ENCODE results near the gene TFB1M. TPM values are rescaled to one million over a fixed set of nuclear protein-coding genes. Genes with fewer than 3 reads are reported as not detected.
A peak's percentile ranks its signal among the peaks of the same experiment; 100 is the strongest.

Gene TFB1M
- total RNA-seq, 1 donor from 2014 or later = 25.4 TPM

DNA sequence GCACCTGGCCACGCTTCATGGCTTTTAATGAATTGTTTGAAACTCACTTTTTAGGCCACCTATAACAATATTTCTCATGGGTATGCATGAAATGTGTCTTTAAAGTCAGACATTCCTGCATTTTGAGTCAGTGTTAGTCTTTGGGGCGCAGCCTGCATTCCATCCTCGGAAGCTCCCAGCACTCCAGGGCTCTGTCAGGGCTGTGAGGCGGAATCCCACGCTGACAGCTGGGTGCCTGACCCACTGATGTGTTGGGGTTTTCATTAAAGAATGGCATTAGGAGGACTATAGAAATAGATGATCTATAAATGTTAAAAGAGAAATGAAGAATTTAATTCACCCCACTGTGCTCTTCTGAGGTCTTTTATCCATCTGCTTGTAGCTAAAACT, 66.7 kb downstream of the TFB1M start:
- Mint-ChIP-seq H3K27ac (peak overlapping the region; percentile 95), H3K27me3 (no peaks in the 10 kb centered on the region), H3K4me1 (ENCODE audit: unreplicated experiment) (peaks cover 5% of the 10 kb centered on the region), H3K4me3 (peak overlapping the region; percentile 65), H3K36me3 (peaks cover 9% of the 10 kb centered on the region), H3K9me3 (no peaks in the 10 kb centered on the region)
- TF ChIP-seq, protein P1, sequence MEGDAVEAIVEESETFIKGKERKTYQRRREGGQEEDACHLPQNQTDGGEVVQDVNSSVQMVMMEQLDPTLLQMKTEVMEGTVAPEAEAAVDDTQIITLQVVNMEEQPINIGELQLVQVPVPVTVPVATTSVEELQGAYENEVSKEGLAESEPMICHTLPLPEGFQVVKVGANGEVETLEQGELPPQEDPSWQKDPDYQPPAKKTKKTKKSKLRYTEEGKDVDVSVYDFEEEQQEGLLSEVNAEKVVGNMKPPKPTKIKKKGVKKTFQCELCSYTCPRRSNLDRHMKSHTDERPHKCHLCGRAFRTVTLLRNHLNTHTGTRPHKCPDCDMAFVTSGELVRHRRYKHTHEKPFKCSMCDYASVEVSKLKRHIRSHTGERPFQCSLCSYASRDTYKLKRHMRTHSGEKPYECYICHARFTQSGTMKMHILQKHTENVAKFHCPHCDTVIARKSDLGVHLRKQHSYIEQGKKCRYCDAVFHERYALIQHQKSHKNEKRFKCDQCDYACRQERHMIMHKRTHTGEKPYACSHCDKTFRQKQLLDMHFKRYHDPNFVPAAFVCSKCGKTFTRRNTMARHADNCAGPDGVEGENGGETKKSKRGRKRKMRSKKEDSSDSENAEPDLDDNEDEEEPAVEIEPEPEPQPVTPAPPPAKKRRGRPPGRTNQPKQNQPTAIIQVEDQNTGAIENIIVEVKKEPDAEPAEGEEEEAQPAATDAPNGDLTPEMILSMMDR (conservative IDR thresholded peaks at IDR 0.05) = no peak
- no peak for DNase-seq (ENCODE audit: extremely low spot score, unreplicated experiment)

DNA sequence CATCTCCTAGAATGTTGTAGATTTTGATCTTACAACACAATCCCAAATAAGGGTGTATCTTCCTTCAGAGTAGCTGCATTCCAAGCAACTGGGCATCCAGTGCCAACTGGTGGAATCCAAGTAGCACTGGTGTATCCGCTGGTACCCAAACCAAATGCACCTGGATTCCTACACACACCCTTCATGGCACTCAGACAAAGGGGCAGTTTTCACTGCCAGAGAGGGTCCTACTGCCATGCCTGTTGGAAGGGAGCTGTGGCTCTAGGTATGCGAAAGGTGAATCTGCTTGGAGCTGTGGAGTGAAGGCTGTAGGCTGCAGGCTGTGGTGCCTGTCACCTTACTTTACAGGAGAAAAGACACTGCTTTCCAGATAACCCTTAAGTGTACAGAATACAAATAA, 67.5 kb downstream of the TFB1M start:
- H3K4me3 Mint-ChIP-seq = no peak overlapping the region
- no peaks in the 10 kb centered on the region for H3K27me3 Mint-ChIP-seq
- peaks cover 5% of the 10 kb centered on the region for H3K4me1 Mint-ChIP-seq (ENCODE audit: unreplicated experiment)
- H3K9me3 Mint-ChIP-seq = no peaks in the 10 kb centered on the region
- H3K36me3 Mint-ChIP-seq = peaks cover 13% of the 10 kb centered on the region
- H3K27ac Mint-ChIP-seq = peak overlapping the region; percentile 95
- TF ChIP-seq, protein P1 (conservative IDR thresholded peaks at IDR 0.05) = no peak
- DNase-seq (ENCODE audit: extremely low spot score, unreplicated experiment) = no peak

DNA sequence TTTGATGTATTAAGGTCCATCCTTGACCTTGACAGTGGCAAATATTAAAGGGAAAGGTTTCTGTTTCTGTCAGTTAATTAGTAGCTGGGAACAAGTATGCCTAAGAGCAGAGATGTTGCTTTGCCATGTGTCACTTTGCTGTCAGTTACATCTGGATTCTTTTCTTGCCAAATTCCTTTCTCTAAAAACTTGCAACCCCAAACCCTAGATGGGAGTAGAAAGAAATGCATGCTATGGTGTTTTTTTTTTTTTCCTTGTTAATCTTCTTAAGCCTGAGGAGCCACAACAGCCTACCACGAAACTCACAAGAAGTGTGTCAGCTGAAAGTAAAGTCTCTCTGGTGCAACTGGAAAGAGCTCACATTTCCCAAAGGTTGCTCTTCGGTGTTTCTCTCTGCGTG, 68.5 kb downstream of the TFB1M start:
- Mint-ChIP-seq H3K4me1 (ENCODE audit: unreplicated experiment) (peaks cover 5% of the 10 kb centered on the region), H3K4me3 (no peak overlapping the region), H3K27ac (peak overlapping the region; percentile 26), H3K9me3 (no peaks in the 10 kb centered on the region), H3K27me3 (no peaks in the 10 kb centered on the region), H3K36me3 (peaks cover 19% of the 10 kb centered on the region)
- DNase-seq (ENCODE audit: extremely low spot score, unreplicated experiment) = no peak
- TF ChIP-seq, protein P1 (conservative IDR thresholded peaks at IDR 0.05) = no peak

DNA sequence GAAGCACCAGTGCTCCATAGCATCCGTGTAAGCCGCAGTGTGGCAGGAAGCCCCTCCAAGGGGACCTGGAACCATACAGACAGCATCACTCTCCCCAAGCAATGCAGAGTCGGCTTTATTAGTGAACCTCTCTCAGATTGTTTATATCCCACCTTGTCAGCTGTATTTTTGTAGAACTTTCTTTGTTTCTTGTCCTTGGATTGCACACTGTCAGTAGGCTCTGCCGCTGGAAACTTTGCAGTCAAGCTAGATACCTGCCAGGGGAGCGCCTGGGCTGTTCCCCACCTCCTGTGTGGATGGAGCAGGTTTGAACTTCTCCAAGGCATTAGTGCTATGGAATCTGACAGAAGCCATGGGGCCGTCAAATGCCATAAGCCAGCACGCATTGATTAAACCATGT, 69.1 kb downstream of the TFB1M start:
- Mint-ChIP-seq H3K4me3 (no peak overlapping the region), H3K9me3 (no peaks in the 10 kb centered on the region), H3K27ac (no peak overlapping the region), H3K4me1 (ENCODE audit: unreplicated experiment) (peaks cover 5% of the 10 kb centered on the region), H3K27me3 (no peaks in the 10 kb centered on the region), H3K36me3 (peaks cover 25% of the 10 kb centered on the region)
- TF ChIP-seq, protein P1 (conservative IDR thresholded peaks at IDR 0.05) = no peak
- no peak for DNase-seq (ENCODE audit: extremely low spot score, unreplicated experiment)

DNA sequence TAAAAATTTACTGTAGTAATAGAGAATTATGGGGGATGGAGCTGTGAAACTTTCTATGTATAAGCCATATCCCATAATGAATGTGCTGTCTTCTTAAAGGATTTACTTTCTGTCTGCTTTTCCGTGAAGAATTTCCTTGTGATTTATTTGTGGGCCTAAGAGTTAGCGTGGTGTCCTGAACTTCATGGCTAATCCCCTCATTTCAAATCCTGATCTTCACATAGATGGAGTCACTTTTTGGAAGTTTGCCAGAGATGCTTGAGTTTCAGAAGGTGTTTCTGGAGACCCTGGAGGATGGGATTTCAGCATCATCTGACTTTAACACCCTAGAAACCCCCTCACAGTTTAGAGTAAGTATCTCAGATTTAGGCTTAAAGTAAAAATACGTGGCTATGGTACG, 69.8 kb downstream of the TFB1M start:
- TF ChIP-seq, protein P1 (conservative IDR thresholded peaks at IDR 0.05) = no peak
- H3K27me3 Mint-ChIP-seq = no peaks in the 10 kb centered on the region
- peak overlapping the region; percentile 46 for H3K27ac Mint-ChIP-seq
- H3K36me3 Mint-ChIP-seq = peaks cover 25% of the 10 kb centered on the region
- no peak overlapping the region for H3K4me3 Mint-ChIP-seq
- H3K9me3 Mint-ChIP-seq = no peaks in the 10 kb centered on the region
- DNase-seq (ENCODE audit: extremely low spot score, unreplicated experiment) = no peak
- peaks cover 5% of the 10 kb centered on the region for H3K4me1 Mint-ChIP-seq (ENCODE audit: unreplicated experiment)

DNA sequence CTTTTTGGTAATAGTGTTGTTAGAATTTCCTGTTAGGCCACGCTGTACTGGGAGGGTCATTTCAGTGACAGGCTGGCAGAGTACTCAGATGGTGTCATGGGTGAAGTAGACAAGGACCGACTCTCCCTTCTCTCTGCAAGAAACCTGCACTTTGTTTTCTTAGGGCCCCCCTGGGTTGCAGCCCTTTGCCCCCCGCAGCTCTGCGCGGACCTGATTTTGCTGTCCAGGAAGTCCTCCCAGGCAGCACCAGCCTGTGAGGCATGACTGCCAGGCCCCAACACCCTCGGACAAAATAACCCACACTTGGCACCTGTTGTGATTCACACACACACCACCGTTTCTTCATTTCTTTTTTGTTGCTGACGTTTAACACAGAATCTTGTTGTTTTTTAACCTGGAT, 72.3 kb downstream of the TFB1M start:
- TF ChIP-seq, protein P1 (conservative IDR thresholded peaks at IDR 0.05) = no peak
- no peak overlapping the region for H3K4me3 Mint-ChIP-seq
- no peaks in the 10 kb centered on the region for H3K9me3 Mint-ChIP-seq
- no peak overlapping the region for H3K27ac Mint-ChIP-seq
- no peaks in the 10 kb centered on the region for H3K4me1 Mint-ChIP-seq (ENCODE audit: unreplicated experiment)
- no peak for DNase-seq (ENCODE audit: extremely low spot score, unreplicated experiment)
- H3K27me3 Mint-ChIP-seq = no peaks in the 10 kb centered on the region
- H3K36me3 Mint-ChIP-seq = peaks cover 27% of the 10 kb centered on the region

Data from type B pancreatic cell (in vitro differentiated cells).